ENCODE results near the gene XXYLT1. TPM values are rescaled to one million over a fixed set of nuclear protein-coding genes. Genes with fewer than 3 reads are reported as not detected.

Gene XXYLT1
- total RNA-seq, 2 experiments from 2014 or later = 17.2 to 19.6 TPM

DNA sequence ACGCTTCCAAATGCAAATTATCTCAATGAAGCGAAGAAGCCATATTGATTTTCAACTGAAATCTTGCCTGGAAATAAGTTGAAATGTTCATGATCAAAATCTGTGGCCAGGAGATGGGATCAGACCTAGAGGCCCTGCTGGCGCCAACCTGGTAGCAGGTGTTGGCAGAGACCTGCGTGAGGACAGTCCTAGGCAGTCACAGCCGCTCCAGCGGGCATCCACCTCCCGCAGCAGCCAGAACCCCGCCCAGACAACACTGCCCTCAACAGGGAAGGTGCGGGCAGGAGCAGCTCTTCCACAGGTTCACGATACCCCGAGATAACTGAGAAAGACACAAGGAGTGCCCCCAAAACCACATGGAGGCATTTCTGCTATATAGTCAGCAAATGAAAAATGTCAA, 145.3 kb downstream of the XXYLT1 start:
- DNase-seq (ENCODE audit: low spot score) = no peak
- Histone ChIP-seq H3K4me3 (ENCODE audit: low read depth, low read length, poor library complexity, severe bottlenecking) (no peak overlapping the region), H3K36me3 (ENCODE audit: insufficient read depth, low read length) (no peaks in the 10 kb centered on the region), H3K79me2 (ENCODE audit: insufficient read depth, low read depth, low read length) (no peaks in the 10 kb centered on the region), H2AFZ (ENCODE audit: low read length) (no peak overlapping the region), H3K4me2 (ENCODE audit: low read length) (no peak overlapping the region), H3K27ac (ENCODE audit: low read depth, low read length, poor library complexity, severe bottlenecking) (no peak overlapping the region), H4K20me1 (ENCODE audit: insufficient read depth, low read length) (no peaks in the 10 kb centered on the region; the same call in 1 of the 2 replicates), H3K4me1 (ENCODE audit: insufficient read depth, low read length, poor library complexity, severe bottlenecking) (no peaks in the 10 kb centered on the region), H3K9me3 (ENCODE audit: low read length) (no peaks in the 10 kb centered on the region), H3K9me2 (ENCODE audit: insufficient read depth, low read length) (no peaks in the 10 kb centered on the region)
- BruUV-seq (replicated peaks) = no TSS peak
- intact Hi-C loops (cut with micrococcal nuclease; ENCODE audit: unreplicated experiment) = no loop called here
- POLR2A ChIA-PET = no interaction called here
- CTCF ChIA-PET (ENCODE audit: unreplicated experiment) = interaction anchor here (0.6 kb wide), 2 partner anchors 28 to 122 kb away, joined by 3 read pairs; no protein-coding TSS in a partner anchor
- no peak for TF ChIP-seq EZH2phosphoT487 (IDR thresholded peaks at IDR 0.05; ENCODE audit: borderline replicate concordance, low read depth, low read length)
- TF ChIP-seq, protein P1, sequence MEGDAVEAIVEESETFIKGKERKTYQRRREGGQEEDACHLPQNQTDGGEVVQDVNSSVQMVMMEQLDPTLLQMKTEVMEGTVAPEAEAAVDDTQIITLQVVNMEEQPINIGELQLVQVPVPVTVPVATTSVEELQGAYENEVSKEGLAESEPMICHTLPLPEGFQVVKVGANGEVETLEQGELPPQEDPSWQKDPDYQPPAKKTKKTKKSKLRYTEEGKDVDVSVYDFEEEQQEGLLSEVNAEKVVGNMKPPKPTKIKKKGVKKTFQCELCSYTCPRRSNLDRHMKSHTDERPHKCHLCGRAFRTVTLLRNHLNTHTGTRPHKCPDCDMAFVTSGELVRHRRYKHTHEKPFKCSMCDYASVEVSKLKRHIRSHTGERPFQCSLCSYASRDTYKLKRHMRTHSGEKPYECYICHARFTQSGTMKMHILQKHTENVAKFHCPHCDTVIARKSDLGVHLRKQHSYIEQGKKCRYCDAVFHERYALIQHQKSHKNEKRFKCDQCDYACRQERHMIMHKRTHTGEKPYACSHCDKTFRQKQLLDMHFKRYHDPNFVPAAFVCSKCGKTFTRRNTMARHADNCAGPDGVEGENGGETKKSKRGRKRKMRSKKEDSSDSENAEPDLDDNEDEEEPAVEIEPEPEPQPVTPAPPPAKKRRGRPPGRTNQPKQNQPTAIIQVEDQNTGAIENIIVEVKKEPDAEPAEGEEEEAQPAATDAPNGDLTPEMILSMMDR (conservative IDR thresholded peaks at IDR 0.05; ENCODE audit: low read length) = no peak

DNA sequence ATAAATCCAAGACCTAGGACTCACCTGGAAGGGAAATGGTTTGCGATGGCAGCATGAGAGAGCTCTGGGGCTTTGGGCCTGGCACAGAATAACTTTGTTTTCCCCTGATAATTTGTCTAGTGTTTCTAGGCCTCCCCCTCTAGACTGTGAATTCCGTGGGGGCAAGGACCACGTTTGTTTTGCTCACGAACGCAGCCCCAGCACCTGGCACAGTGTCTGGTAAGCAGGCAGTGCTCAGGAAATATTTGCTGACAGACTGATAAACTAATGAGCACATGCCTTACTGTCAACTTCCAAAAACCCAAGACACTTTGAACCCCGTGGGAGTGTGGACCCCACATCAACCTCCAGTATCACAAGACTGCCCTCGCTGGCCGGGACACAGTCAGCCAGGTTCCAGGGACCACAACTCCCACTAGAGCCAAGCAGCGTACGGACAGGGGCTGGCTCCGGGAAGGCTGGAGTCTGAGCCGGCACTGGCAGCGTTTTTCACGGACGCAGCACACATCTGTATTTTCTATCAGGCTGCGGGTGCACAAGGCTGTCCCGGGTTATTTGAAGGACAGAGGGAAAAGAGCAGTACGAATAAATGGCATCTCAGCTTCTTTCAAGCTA, 146.5 kb downstream of the XXYLT1 start:
- no peaks in the 10 kb centered on the region for H3K36me3 ChIP-seq (ENCODE audit: insufficient read depth, low read length)
- H3K4me2 ChIP-seq (ENCODE audit: low read length) = no peak overlapping the region
- intact Hi-C loops (cut with micrococcal nuclease; ENCODE audit: unreplicated experiment) = no loop called here
- H3K79me2 ChIP-seq (ENCODE audit: insufficient read depth, low read depth, low read length) = no peaks in the 10 kb centered on the region
- H3K4me1 ChIP-seq (ENCODE audit: insufficient read depth, low read length, poor library complexity, severe bottlenecking) = no peaks in the 10 kb centered on the region
- H4K20me1 ChIP-seq (ENCODE audit: insufficient read depth, low read length) = no peaks in the 10 kb centered on the region; the same call in 1 of the 2 replicates
- no peak for TF ChIP-seq EZH2phosphoT487 (IDR thresholded peaks at IDR 0.05; ENCODE audit: borderline replicate concordance, low read depth, low read length)
- TF ChIP-seq, protein P1 (conservative IDR thresholded peaks at IDR 0.05; ENCODE audit: low read length) = no peak
- no TSS peak for BruUV-seq (replicated peaks)
- no peaks in the 10 kb centered on the region for H3K9me3 ChIP-seq (ENCODE audit: low read length)
- ChIA-PET POLR2A (interaction anchor here (0.6 kb wide), 1 partner anchor 386 kb away, joined by 5 read pairs; no protein-coding TSS in a partner anchor), CTCF (ENCODE audit: unreplicated experiment) (no interaction called here)
- no peak overlapping the region for H2AFZ ChIP-seq (ENCODE audit: low read length)
- no peak for DNase-seq (ENCODE audit: low spot score)
- H3K27ac ChIP-seq (ENCODE audit: low read depth, low read length, poor library complexity, severe bottlenecking) = no peak overlapping the region
- H3K9me2 ChIP-seq (ENCODE audit: insufficient read depth, low read length) = no peaks in the 10 kb centered on the region
- H3K4me3 ChIP-seq (ENCODE audit: low read depth, low read length, poor library complexity, severe bottlenecking) = no peak overlapping the region

DNA sequence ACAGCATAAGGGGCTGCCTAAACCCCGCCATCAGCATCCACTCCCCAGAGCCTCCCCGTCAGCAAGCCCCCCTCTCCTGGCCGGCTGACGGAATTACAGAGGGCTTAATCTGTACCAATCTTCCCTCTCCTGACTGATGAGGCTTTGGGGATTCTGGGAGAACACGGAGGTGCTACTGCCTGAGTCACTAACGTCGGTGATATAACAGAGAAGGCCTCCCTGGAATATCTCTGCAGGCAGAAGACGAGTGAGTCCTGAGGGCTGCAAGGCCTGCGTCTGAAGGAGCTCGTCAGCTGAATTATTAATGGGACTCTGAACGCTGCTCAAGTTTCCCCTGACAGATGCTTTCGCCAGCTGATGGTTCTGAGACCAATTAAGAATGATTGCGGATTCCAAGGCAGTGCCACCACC, 147.7 kb downstream of the XXYLT1 start:
- CTCF ChIA-PET (ENCODE audit: unreplicated experiment) = no interaction called here
- Histone ChIP-seq H3K27ac (ENCODE audit: low read depth, low read length, poor library complexity, severe bottlenecking) (no peak overlapping the region), H3K4me2 (ENCODE audit: low read length) (no peak overlapping the region), H3K36me3 (ENCODE audit: insufficient read depth, low read length) (no peaks in the 10 kb centered on the region), H3K9me2 (ENCODE audit: insufficient read depth, low read length) (no peaks in the 10 kb centered on the region), H2AFZ (ENCODE audit: low read length) (no peak overlapping the region), H3K4me3 (ENCODE audit: low read depth, low read length, poor library complexity, severe bottlenecking) (no peak overlapping the region), H3K9me3 (ENCODE audit: low read length) (no peaks in the 10 kb centered on the region), H3K4me1 (ENCODE audit: insufficient read depth, low read length, poor library complexity, severe bottlenecking) (no peaks in the 10 kb centered on the region), H4K20me1 (ENCODE audit: insufficient read depth, low read length) (no peaks in the 10 kb centered on the region; the same call in 1 of the 2 replicates), H3K79me2 (ENCODE audit: insufficient read depth, low read depth, low read length) (no peaks in the 10 kb centered on the region)
- POLR2A ChIA-PET = interaction anchor here (0.5 kb wide), 1 partner anchor 150 kb away, joined by 4 read pairs; no protein-coding TSS in a partner anchor
- intact Hi-C loops (cut with micrococcal nuclease; ENCODE audit: unreplicated experiment) = no loop called here
- no peak for TF ChIP-seq EZH2phosphoT487 (IDR thresholded peaks at IDR 0.05; ENCODE audit: borderline replicate concordance, low read depth, low read length)
- TF ChIP-seq, protein P1 (conservative IDR thresholded peaks at IDR 0.05; ENCODE audit: low read length) = peak; percentile 45; the same call in 1 of the 2 replicates
- no peak for DNase-seq (ENCODE audit: low spot score)
- BruUV-seq (replicated peaks) = no TSS peak

Measured in OCI-LY7 (cell line).